ENCODE results near the gene CIPC. TPM values are rescaled to one million over a fixed set of nuclear protein-coding genes. Genes with fewer than 3 reads are reported as not detected.

CIPC gene
- total RNA-seq, 1 donor from 2014 or later, result 9.7 TPM

DNA sequence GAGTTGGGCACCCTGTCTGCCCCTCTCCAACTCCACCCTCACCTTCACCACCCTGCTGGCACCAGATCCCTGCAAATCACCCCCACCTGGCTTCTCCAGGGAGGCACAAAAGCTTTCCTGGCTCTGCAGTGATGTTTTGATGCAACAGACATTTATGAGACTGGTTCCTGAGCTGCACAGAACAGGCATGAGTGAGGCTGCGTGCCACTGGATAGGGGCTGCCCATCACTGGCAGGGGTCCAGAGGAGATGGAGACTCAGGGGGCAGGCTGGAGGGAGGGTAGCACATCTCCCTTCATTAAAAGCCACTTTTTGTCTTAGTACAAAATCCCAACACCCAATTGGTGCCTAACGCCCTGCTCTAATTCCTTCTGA lies 60.8 kb downstream of the CIPC start:
- Mint-ChIP-seq H3K4me1 (ENCODE audit: low read depth) (peaks cover 14% of the 10 kb centered on the region), H3K27ac (ENCODE audit: unreplicated experiment) (peak overlapping the region; percentile 71), H3K9me3 (ENCODE audit: low read depth) (no peaks in the 10 kb centered on the region), H3K27me3 (ENCODE audit: low read depth) (peaks cover 35% of the 10 kb centered on the region), H3K4me3 (ENCODE audit: unreplicated experiment) (no peak overlapping the region), H3K36me3 (ENCODE audit: low read depth) (no peaks in the 10 kb centered on the region)
- DNase-seq (ENCODE audit: low spot score), result no peak
- TF ChIP-seq, protein P1, sequence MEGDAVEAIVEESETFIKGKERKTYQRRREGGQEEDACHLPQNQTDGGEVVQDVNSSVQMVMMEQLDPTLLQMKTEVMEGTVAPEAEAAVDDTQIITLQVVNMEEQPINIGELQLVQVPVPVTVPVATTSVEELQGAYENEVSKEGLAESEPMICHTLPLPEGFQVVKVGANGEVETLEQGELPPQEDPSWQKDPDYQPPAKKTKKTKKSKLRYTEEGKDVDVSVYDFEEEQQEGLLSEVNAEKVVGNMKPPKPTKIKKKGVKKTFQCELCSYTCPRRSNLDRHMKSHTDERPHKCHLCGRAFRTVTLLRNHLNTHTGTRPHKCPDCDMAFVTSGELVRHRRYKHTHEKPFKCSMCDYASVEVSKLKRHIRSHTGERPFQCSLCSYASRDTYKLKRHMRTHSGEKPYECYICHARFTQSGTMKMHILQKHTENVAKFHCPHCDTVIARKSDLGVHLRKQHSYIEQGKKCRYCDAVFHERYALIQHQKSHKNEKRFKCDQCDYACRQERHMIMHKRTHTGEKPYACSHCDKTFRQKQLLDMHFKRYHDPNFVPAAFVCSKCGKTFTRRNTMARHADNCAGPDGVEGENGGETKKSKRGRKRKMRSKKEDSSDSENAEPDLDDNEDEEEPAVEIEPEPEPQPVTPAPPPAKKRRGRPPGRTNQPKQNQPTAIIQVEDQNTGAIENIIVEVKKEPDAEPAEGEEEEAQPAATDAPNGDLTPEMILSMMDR (IDR thresholded peaks at IDR 0.05), result no peak

DNA sequence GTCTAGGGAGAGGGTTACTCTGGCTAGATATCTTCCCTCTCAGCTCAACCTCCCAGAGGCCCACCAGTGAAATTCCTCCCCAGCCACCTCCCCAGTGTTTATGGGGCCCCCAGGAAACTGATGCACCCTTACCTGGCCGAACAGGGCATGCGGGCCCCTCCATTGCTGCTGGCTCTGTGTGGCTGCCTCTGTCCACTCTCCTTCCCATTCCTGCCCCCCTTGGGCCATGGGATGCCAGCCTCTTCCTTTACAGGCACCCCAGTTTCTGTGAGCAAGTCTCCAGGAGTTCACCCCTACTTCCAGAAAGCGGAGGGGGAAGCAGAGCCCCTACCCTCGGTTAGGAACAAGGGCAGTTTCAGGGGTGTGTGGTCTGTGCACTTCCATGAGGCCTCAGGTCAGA lies 63.0 kb downstream of the CIPC start:
- TF ChIP-seq, protein P1 (IDR thresholded peaks at IDR 0.05), result no peak
- no peak for DNase-seq (ENCODE audit: low spot score)
- Mint-ChIP-seq H3K4me1 (ENCODE audit: low read depth) (peaks cover 14% of the 10 kb centered on the region), H3K27me3 (ENCODE audit: low read depth) (peaks cover 28% of the 10 kb centered on the region), H3K4me3 (ENCODE audit: unreplicated experiment) (no peak overlapping the region), H3K9me3 (ENCODE audit: low read depth) (no peaks in the 10 kb centered on the region), H3K27ac (ENCODE audit: unreplicated experiment) (no peak overlapping the region), H3K36me3 (ENCODE audit: low read depth) (no peaks in the 10 kb centered on the region)

Other genes starting within 250 kb of the CIPC start
- 56.0 to 61.9 TPM (median 56.7 TPM) in 3 replicates for gene IRF2BPL, start 69.5 kb upstream of the CIPC start, total RNA-seq
- gene ZDHHC22, start 43.5 kb downstream of the CIPC start, total RNA-seq, result 0.13 to 0.30 TPM (median 0.15 TPM) in 3 replicates
- gene TMEM63C, start 83.5 kb downstream of the CIPC start, total RNA-seq, result 7.6 to 10.3 TPM (median 8.7 TPM) in 3 replicates
- not detected in 3 replicates for gene NGB, start 172.9 kb downstream of the CIPC start, total RNA-seq
- gene POMT2, start 222.6 kb downstream of the CIPC start, total RNA-seq, result 30.1 to 45.1 TPM (median 34.7 TPM) in 3 replicates
- gene GSTZ1, start 222.8 kb downstream of the CIPC start, total RNA-seq, result 9.8 to 14.1 TPM (median 12.5 TPM) in 3 replicates